COLO829 (cell line): ENCODE measurements around the gene PPP2R3C.
A peak's percentile ranks its signal among the peaks of the same experiment; 100 is the strongest.
"Not testable (repeated sequence)": the region's sequence is repeated elsewhere in the genome, so short reads cannot be mapped to it uniquely, and the experiment has no call there.

Source experiments
- DNase-seq: peaks from one replicate; pipeline ENCODE4 v3.0.0; 2012; ENCODE audit warnings: low spot score

Gene PPP2R3C

DNA sequence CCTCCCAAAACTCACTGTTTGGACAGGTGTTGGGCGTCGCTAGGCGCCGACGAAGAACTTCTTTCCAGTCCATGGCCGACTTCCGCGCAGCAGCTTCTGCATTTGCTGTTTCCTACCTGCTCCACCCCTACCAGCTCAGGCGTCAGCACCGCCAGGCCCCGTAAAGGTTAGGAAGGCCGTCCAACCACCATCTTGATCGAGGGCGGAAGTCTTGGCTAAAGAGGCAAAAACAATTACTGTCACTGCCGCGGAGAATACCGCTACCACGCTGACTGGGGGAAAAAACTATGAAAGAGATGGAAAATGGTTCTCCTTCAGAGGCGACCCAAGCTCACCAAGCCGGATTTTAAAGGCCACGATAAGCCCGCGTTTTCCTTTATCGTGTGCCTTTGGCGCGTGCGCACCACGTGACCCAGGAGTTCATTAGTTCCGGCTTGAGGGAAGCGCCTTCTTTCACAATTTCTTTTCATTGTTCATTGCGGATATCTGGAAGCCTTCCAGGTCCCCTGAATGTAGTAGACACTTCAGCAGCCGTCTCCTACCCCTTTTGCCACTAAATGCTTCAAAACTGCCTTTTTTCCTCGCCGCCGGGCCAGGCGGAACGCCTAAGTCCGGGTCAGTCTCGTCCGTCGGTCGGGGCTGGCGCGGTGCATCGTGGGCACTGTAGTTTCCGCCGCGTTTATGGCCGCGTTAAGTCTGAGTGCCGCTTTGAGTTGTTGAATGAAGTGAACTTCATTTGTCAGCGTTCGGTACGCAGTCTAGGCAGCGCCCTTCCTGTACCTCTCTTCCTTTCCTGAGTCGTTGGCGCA, at the start of gene PPP2R3C, which contains the start of gene PRORP:
TSS of gene PPP2R3C (minus strand) at position 104 of the 809 bp plus-strand sequence. CDS start at position 73, 31 bp downstream.
TSS of gene PRORP (plus strand) at position 666 of the 809 bp plus-strand sequence. CDS start 694 bp downstream, outside the sequence.
- peak; percentile 84 for DNase-seq

- no peak for DNase-seq
These were observed 45.7 kb upstream of the PPP2R3C start for GRCh38 chr14:35167496-35167895.

- DNase-seq = no peak
These were observed 43.1 kb upstream of the PPP2R3C start for GRCh38 chr14:35164849-35165248.

DNA sequence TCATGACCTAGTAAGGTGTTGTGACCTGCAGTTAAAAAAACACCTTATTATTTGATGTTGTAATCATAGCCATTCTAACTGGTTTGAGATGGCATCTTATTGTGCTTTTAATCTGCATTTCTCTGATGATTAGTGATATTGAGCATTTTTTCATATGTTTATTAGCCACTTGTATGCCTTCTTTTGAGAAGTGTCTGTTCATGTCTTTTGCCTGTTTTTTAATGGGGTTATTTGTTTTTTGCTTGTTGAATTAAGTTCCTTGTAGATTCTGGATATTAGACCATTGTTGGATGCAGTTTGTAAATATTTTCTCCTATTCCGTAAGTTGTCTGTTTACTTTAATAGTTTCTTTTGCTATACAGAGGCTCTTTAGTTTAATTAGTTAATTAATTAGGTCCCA, 41.6 kb upstream of the PPP2R3C start:
- DNase-seq = no peak

DNA sequence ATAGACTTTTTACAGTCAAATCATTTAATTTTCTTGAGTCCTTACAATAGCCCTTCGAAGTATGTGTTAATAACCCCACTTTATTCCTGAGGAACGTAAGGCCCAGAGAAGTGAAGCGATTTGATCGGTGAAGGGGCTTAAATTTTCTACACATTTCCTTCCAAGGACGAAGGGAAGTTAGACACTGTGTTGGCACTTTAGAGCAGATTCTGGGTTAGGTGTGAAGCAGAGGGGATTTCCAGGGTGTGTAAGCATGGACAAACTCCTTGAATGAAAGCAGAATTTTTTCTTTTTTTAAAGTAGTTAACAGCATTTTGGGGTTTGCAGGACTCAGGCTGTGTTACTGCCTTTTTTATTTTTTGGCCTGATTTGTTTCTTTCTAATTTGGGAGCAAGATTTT, 39.4 kb upstream of the PPP2R3C start:
- DNase-seq = no peak

DNA sequence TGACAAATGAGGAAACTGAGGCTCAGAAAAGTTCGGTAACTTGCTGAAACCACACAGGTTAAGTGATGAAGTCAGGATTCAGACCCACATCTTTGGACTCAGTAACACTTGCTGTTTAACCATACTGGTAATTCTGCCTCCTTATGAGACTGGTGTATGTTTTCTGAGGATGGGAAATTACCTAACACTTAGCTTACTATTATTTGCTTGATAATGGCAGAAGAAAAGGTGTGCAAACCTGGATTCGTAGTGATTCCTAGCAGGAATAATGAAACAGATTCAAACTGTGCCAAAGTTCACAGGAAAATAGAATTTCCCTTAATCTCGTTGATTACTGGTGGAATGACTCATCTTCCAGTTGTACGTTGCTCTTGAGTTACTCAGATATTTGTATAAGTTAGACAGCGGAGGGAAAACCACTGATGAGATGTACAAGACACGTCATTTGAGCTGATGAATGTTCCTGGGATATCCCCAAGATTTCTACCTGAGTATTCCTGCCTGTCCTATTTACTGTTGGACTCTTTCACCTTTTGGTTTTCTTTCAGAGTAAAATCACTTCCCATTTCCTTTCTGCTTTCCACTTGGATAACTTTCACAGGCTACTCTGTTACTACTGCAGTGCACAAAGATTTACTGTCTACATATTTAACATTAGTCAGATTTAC, 38.1 kb upstream of the PPP2R3C start:
- peak; percentile 65 for DNase-seq

GRCh38 chr14:35158951-35159653, 37.3 kb upstream of the PPP2R3C start:
- no peak for DNase-seq

- DNase-seq = no peak
These were observed 36.7 kb upstream of the PPP2R3C start for GRCh38 chr14:35158491-35158890.

DNA sequence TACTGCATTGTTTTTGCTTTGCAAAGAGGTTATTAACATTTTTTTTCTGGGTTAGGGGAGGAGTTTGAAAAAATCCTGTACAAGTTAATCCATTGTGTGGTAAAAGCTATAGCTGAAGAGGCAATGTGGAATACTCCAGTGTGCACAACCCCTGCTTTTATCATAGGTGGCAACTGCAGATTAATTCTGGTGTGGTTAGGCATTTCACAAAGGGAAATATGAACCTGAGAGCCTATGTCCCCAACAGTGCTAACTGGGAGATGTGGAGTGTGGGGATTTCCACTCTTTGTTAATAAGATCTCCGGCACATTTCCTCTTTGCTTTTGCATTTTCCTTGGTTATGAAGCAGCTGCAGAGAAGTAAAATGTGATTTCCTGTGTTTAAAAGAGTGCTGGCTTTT, 34.2 kb upstream of the PPP2R3C start:
- DNase-seq = peak; percentile 26

- no peak for DNase-seq
These were observed 32.2 kb upstream of the PPP2R3C start for GRCh38 chr14:35154016-35154415.

GRCh38 chr14:35152531-35152930, 30.7 kb upstream of the PPP2R3C start:
- not testable (repeated sequence) for DNase-seq

DNA sequence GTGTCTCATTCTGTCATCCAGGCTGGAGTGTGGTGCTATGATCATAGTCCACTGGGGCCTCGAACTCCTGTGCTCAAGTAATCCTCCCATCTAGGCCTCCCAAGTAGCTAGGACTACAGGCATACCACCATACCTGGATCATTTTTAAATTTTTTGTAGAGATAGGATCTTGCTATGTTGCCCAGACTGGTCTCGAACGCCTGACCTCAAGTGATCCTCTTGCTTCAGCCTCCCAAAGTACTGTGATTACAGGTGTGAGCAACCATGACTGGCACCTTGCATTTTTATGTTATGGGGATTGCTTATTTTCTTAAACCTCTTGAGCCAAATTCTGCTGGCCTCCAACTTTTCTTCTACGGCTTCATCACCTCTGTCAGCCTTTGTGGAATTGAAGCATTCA, 27.4 kb upstream of the PPP2R3C start:
- no peak for DNase-seq

- DNase-seq = no peak
These were observed 25.9 kb upstream of the PPP2R3C start for GRCh38 chr14:35147711-35148110.

DNA sequence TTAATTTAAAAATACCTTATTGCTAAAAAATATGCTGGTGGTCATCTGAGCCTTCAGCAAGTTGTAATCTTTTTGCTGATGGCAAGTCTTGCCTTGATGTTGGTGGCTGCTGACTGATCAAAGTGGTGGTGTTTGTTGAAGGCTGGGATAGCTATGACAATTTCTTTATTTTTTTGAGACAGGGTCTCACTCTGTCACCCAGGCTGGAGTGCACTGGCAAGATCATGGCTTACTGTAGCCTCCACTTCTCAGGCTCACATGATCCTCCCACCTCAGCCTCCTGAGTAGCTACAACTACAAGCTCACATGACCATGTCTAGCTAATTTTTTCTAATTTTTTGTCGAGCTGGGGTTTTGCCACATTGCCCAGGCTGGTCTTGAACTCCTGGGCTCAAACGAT, 25.4 kb upstream of the PPP2R3C start:
- no peak for DNase-seq

- no peak for DNase-seq
These were observed 24.9 kb upstream of the PPP2R3C start for GRCh38 chr14:35146711-35147149.

DNA sequence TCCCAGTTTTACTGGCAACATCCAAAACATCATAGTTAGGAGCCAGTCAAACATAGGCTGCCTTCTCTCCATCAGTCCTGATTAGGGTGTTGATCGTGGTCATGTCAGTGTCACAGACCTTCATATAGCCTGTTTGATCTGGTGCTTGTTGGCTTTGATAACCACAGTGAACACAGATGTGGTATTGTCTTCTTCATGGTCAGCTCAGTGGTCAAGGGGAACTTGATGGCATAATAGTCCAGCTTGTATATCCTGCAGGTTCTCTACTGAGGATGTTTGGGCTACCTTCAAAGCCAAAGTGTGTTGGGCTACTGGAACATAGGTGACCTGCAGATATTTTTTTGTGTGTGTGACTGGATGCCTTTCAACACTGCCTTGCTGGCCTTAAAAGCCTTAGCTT, 22.2 kb upstream of the PPP2R3C start:
- no peak for DNase-seq

DNA sequence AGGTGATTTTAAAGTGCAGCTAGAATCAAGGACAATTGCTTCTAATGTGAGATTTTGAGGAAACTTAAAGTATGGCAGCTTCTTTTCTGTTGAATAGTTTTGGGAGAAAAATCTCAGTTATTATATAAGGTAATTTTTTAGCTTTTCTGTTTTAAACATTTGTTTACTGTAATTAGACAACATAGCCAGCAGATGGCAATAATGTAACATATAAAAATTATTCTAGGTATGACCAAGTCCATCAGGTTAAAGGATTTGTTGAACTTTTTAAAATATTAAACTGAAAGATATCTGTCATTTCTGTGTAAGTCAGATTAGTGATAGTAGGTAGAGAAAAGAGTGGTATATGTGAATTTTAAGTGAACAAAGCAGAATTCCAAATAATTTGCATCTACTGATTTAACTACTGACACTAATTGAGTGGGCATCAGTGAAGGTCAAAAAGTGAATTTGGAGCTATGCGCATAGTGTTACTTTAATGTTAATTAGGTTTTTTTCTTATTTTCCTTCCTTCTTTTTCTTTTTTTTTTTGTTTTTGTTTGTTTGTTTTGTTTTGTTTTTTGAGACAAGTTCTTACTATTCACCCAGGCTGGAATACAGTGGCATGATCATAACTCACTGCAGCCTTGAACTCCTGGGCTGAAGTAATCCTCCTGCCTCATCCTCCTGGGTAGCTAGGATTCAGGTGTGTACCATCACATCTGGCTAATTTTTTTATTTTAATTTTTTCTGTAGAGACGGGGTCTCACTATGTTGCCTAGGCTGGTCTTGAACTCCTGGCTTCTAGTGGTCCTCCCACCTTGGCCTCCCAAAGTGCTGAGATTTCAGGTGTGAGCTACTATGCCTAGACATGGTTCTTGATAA, 19.2 kb upstream of the PPP2R3C start:
- peak; percentile 35 for DNase-seq

GRCh38 chr14:35138585-35138984, 16.8 kb upstream of the PPP2R3C start:
- no peak for DNase-seq

GRCh38 chr14:35134329-35135123, 12.7 kb upstream of the PPP2R3C start:
- no peak for DNase-seq

DNA sequence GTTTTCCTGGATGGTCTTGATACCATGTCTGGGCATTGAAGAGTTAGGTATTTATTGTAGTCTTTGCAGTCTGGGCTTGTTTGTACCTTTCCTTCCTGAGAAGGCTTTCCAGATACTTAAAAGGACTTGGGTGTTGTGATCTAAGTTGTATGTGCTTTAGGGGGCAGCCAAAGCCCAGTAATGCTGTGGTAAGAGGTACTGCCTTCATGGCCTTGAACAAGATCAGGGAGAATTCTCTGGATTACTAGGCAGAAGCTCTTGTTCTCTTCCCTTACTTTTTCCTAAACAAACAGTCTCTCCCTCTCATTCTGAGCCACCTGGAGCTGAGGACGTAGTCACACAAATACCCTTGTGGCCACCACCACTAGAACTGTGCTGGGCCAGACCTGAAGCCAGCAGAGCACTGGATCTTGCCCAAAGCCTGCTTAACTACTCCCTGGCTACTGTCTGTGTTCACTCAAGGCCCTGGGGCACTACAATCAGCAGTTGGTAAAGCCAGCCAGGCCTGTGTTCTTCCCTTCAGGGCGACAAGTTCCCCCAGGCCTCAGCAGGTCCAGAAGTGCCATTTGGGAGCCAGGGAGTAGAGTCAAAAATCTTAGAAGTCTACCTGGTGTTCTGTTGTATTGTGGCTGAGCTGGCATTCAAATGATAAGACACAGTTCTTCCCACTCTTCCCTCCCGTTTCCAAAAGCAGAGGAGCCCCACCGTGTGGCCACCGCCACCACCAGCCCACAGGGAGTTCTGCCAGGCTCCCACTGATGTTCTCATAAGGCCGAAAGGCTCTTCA, 11.9 kb upstream of the PPP2R3C start:
- DNase-seq = no peak
